ENCODE data around the gene BRF1.
A peak's percentile ranks its signal among the peaks of the same experiment; 100 is the strongest.
"Not testable (repeated sequence)": the region's sequence is repeated elsewhere in the genome, so short reads cannot be mapped to it uniquely, and the experiment has no call there.

Gene BRF1

GRCh38 chr14:105331575-105332349, 31.0 kb upstream of the BRF1 start:
- no peak for DNase-seq

DNA sequence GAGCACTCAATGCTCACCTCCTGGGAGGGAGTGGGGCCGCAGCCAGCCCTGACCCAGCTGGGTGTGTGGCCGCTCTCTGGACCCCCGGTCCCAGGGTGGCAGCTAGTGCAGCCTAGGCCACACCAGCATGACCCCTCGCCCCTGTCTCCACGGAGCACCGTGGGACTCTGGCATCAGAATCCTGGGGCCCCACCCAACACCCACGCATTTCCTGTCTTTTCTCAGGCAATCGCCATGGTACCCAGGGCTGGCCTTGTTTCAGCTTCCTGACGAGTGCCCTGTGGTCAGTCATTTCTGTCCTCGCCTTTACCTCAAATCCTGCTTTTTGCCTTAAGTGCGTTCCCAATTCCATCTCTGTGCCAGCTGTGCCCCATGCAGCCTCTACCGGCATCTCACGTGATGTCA, 29.7 kb upstream of the BRF1 start:
- DNase-seq: peak; percentile 52

GRCh38 chr14:105329411-105330150, 28.8 kb upstream of the BRF1 start:
- DNase-seq: peak; percentile 41

DNA sequence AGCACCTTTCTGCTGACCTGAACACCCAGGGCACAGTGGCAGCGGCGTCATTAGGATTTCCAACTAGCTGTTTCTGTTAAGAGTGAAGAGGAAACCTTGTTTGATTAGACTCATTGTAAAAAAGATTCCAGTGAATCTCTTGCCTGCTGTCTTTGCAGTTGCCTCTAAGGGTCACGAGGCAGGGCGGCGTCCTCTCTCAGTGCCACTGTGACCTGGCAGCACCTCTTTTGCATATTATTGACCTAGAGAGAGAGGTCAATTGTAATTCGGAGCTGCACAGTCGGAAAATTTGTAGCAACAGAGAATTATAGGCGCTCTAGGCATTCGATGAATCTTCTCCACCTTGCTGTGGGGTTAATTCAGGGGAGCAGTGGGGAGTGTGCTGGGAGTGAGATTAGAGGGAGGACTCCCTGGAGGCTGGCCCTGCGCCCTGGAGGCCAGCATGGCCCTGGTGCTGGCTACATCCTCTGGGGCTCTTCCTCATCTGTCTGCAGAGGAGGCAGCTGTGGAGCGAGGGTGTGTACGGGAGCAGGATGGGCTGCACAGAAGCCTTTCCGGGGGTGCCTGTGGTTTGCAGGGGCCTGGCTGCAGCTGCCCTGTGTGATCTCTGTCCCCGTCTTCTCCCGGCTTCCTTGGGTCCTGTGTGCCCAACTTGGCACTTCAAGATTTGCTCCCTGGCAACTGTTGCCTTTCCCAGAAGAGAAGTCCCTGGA, 28.0 kb upstream of the BRF1 start:
- peak; percentile 39 for DNase-seq

DNA sequence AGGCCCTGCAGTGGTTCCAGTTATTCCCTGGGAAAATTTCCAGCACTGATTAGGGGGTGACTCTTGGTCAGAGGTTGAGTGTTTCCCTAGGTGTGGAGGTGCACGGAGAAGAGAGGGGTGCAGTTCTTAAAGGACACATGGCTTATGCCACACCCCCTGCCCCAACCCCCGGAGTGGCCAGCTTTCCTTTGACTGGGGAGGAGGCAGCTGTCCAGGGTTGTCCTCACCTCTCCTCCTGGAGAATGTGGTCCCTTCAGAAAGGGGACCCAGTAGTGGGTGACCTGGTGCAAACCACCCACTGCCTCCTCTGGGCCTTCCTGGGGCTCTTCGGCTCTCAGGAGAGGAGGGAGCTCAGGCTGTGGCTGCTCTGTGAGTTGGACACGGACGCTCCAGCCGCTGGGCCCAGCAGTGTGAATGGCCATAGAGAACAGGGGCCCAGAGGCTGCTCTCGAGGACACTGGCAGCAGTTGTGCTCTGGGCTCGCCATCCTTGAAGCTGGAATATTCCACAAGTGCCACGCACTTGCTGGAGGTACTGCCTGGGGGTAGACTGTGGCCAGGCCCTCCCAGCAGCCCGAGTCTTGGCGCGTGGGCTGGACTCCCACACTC, 27.4 kb upstream of the BRF1 start:
- DNase-seq: peak; percentile 41

GRCh38 chr14:105327695-105328045, 26.9 kb upstream of the BRF1 start:
- DNase-seq: not testable (repeated sequence)

DNA sequence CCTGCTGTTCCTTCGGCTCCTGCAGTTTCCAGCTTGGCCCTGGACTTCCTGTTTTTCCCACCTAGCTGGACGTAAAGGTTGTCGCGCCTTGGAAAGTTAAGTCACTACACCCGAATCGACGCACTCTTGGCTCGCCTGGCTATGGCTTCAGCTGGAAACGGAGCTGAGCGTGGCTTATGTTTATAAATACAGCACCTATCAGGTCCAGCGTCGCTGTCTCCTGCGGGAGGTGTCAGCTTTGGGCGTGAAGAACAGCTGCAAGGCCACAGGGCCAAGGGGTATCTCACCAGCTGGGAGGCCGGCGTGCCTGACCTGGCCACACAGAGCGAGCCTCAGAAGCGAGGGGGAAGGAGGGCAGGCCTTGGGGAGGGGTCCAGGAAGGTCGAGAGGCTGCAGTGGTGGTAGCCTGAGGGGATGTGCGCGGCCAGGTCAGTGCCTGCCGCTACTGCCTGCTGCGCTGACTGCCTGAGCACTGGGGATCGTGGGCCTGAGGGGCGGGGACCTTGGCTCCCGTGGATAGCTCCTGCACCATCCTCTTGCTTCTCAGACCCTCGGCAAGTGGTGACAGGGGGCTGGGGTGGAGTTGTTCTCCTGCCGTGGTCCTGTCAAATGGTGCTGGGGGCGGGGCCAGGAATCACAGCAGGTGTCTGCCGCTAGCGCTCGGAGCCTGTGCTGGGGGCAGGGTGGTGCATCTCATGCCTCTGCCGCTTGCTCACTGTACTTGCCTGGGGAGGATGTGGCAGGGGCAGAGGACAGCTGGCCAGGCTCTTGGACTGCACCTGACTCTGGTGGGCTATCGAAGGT, 26.3 kb upstream of the BRF1 start:
- DNase-seq: peak; percentile 51

- DNase-seq: no peak
These were observed 25.7 kb upstream of the BRF1 start for GRCh38 chr14:105326568-105326867.

GRCh38 chr14:105325716-105326567, 25.1 kb upstream of the BRF1 start:
- DNase-seq: peak; percentile 49

DNA sequence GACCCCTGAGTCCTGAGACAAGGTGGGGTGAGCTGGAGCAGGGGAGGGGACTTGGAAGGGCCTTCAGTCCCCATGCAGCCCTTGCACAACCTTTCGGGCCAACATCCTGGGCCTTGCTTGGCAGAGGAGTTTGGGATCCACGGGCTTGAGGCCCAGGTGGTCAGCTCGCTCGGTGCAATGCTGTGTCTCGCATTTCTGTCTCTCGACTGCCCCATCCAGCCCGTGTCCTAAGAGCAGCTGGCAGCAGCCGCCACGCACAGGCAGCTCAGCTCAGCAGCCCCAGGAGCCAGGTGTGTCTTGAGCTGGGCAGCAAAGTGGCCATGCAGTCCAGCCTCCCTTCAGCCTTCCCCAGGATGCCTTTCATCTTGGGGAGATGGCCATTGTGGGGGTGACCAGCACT, 24.5 kb upstream of the BRF1 start:
- DNase-seq: peak; percentile 51

- peak; percentile 47 for DNase-seq
These were observed 24.1 kb upstream of the BRF1 start for GRCh38 chr14:105324871-105325270.

DNA sequence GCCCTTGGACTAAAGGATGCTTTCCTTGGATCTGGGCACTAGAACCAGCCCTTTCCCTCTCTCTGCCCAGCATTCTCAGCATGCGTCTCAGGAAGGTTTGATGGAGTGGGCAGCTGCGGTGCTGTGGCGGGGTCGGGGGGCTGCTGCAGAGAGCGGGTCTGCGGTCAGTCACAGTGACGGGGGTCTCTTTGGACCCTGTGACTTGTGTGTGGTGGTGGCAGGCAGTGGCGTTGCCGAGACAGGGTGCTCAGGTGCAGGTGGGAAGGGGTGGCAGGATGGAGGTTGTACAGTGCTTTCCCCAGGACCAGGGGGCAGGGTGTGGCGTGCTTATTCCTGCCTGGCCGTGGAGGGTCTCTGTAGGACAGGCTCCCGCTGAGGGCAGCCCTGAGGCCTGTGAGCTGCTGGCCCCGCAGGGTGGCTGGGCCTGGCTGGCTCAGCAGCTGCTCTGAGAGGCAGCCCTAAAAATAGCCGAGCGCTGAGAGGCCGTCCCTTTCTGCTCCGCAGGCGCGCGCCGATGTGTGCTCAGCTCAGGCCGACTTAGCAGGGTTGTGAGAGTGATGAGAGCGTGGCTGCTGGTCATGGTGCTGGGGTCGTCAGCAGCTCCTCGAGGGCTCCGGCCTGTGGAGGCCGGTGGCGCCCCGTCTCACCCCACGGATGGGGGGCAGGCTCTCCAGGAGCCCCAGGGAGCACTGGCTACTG, 23.4 kb upstream of the BRF1 start:
- DNase-seq: peak; percentile 47

DNA sequence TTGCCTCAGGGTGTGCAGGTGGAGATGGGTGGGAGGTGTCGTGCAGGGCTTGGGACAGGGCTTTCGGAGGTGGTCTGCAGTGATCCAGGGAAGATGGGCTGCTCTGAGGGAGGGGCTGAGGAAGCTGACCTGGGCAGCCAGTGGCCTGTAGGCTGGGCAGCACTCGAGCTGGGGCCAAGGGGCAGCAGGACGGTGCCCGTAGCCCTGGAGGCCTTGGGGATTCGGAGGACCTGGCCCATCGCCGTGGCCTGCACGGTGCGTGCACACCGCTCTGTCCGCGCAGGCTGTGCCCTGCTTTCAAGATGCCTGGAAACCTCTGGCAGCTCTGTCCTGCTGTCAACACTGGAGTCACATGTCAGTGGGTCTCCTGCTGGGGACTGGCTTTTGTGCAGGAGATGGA, 22.9 kb upstream of the BRF1 start:
- DNase-seq: peak; percentile 49

GRCh38 chr14:105322791-105323556, 22.2 kb upstream of the BRF1 start:
- no peak for DNase-seq

DNA sequence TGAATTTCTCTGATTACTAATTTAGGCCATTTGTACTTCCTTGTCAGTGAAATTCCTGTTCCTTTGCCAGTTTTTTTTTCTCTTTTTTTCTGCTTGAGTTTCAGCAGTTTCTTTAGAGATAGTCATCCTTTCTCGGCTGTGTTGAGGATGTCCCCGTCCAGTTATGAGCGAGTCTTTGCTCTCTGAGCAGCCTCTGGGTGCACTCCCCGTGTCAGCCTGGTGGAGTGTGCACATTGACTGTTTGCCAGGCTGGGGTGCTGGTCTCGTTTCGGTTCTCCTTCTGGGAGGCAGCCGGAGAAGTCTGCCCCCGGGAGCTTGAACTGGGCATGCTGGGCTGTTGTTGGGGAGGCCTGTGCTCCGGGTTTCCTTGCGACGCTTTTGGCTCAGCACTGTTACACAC, 16.7 kb upstream of the BRF1 start:
- no peak for DNase-seq

GRCh38 chr14:105316968-105317510, 16.2 kb upstream of the BRF1 start:
- DNase-seq: no peak

DNA sequence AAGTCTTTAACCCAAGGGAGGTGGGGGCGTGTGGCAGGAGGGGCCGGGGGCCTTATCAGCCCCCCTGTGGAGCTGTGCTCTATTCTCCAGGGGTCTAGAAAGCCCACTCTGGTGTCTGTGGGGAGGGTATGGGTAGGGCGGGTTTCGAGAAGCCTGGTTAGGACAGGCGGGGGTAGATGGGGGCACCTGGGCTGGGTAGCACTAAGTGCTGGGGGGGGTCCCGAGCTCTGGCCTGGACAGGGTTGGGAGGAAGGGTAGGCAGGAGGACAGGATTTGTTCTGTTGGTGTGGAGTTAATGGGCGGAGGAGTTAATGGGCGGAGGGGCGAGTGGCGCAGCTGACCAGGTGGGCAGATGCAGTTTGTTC, 15.8 kb upstream of the BRF1 start:
- DNase-seq: no peak

DNA sequence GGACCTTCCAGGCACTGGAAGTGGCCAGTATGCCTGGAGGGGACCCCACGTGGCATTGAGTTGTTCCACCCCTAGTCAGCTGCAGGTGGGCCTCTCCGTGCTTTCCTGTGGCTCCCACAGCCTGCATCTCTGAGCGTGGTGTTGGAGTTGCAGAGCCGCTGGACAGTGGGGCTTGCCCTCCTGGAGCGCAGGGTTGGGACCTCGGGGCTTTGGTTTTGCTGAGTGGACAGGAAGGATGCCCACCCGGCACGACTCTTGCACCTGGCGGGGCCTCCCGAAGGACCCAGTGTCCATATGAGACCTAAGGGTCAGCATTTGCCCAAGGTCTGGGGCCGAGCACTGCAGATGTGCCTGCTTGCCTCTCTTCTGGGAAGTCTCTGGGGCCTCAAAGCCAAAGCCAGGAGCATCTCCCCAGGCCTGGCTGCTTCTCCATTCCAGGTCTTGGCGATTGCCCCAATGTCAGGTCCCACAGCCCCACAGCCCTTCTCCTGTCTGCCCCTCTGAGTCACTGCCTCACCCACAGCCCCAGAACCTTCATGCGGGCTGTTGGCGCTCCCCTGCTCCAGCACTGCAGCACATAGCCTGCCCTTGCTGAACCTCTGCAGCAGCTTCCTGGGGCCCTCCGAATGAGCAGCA, 15.3 kb upstream of the BRF1 start:
- DNase-seq: peak; percentile 52

- peak; percentile 77 for DNase-seq
These were observed 14.5 kb upstream of the BRF1 start for GRCh38 chr14:105315211-105315721.
